Common myeloid progenitor, CD34-positive (primary cell): ENCODE measurements around the gene SPP1.

Experiments
- CTCF ChIA-PET: fragments of 350-600 bp; sonication (Branson Sonifier 250); formaldehyde crosslinking; loops from one replicate; lab custom pipeline; 2021; ENCODE audit warnings: antibody characterized with exemption; lab: Charles Lee
- POLR2A ChIA-PET: fragments of 350-600 bp; sonication (Branson Sonifier 250); formaldehyde crosslinking; loops from one replicate; lab custom pipeline; 2021; ENCODE audit warnings: antibody characterized with exemption; lab: Charles Lee
- DNase-seq, 3 donors: peaks; one replicate each; pipeline versions ENCODE4 v3.0.0 to v3.0.0-alpha.2; 2013
- H3K27ac ChIP-seq, 2 experiments: 1 replicate in 1 of 2; 2 replicates in 1 of 2; pipeline ENCODE4 v1.7.0; 2013; ENCODE audit warnings: inconsistent platforms in 2 of 2, low read length in 2 of 2, mild to moderate bottlenecking in 2 of 2, low read depth in 1 of 2, moderate library complexity in 1 of 2; ENCODE audit not compliant: severe bottlenecking in 2 of 2, insufficient read depth in 1 of 2, poor library complexity in 1 of 2
- H3K27me3 ChIP-seq, 5 experiments: replicated peaks in 2 of 5; 1 replicate in 3 of 5; 2 replicates in 2 of 5; pipeline versions ENCODE4 v1.6.1 to v1.7.0; 2013; ENCODE audit warnings: low read length in 4 of 5, mild to moderate bottlenecking in 2 of 5, moderate library complexity in 2 of 5, inconsistent platforms in 1 of 5; ENCODE audit not compliant: insufficient read depth in 5 of 5, control insufficient read depth in 4 of 5
- H3K36me3 ChIP-seq, 4 experiments: 1 replicate in 2 of 4; 2 replicates in 2 of 4; pipeline versions ENCODE4 v1.6.1 to v1.7.0; 2013; ENCODE audit warnings: low read length in 3 of 4, control low read depth in 1 of 4, mild to moderate bottlenecking in 1 of 4; ENCODE audit not compliant: control insufficient read depth in 4 of 4, insufficient read depth in 4 of 4
- H3K4me1 ChIP-seq, 4 experiments: 1 replicate in 3 of 4; 2 replicates in 1 of 4; pipeline versions ENCODE4 v1.6.1 to v1.7.1; 2013; ENCODE audit warnings: low read length in 3 of 4, mild to moderate bottlenecking in 3 of 4, control low read depth in 1 of 4, inconsistent platforms in 1 of 4, moderate library complexity in 1 of 4; ENCODE audit not compliant: control insufficient read depth in 4 of 4, insufficient read depth in 4 of 4; ENCODE audit errors: control extremely low read depth in 1 of 4
- H3K4me3 ChIP-seq, 7 experiments: 1 replicate in 4 of 7; 2 replicates in 3 of 7; pipeline versions ENCODE4 v1.5.1 to v1.7.0; 2013; ENCODE audit warnings: mild to moderate bottlenecking in 7 of 7, low read length in 6 of 7, moderate library complexity in 6 of 7, inconsistent platforms in 2 of 7, low read depth in 2 of 7, control low read depth in 1 of 7; ENCODE audit not compliant: insufficient read depth in 4 of 7, control insufficient read depth in 1 of 7; ENCODE audit errors: extremely low read depth in 1 of 7
- H3K9me3 ChIP-seq, 5 experiments: 1 replicate in 4 of 5; 2 replicates in 1 of 5; pipeline versions ENCODE4 v1.6.1 to v1.7.1; 2013; ENCODE audit warnings: low read length in 4 of 5, mild to moderate bottlenecking in 2 of 5, inconsistent platforms in 1 of 5, low read depth in 1 of 5, moderate library complexity in 1 of 5; ENCODE audit not compliant: control insufficient read depth in 4 of 5, insufficient read depth in 2 of 5; ENCODE audit errors: control extremely low read depth in 1 of 5
- WGBS: methylation state at CpG from one replicate; pipeline ENCODE4 v1.1.5; 2013; ENCODE audit not compliant: insufficient coverage; 5-methylcytosine and 5-hydroxymethylcytosine counted together

Gene SPP1

GRCh38 chr4:88008122-88008742, 32.7 kb downstream of the SPP1 start:
- POLR2A ChIA-PET = no interaction called here
- CTCF ChIA-PET = interaction anchor here (3.5 kb wide), 1 partner anchor 13 kb away, joined by 17 read pairs; no protein-coding TSS in a partner anchor
- Histone ChIP-seq H3K9me3 (no peaks in the 10 kb centered on the region), H3K27ac (peak overlapping the region; percentile 62 to 71), H3K4me1 (peaks cover 35 to 54% (median 45%) of the 10 kb centered on the region in 4 experiments), H3K4me3 (peak overlapping the region; percentile 78 to 93 (median 86)), H3K36me3 (no peaks in the 10 kb centered on the region), H3K27me3 (no peaks in the 10 kb centered on the region)
- DNase-seq = peak in 2 of 3 donors; percentile 34 to 47
- 0% methylated on average over 45 of the region's 51 CpGs for WGBS

GRCh38 chr4:88008743-88009171, 33.2 kb downstream of the SPP1 start:
- Histone ChIP-seq H3K4me1 (peaks cover 37 to 57% (median 49%) of the 10 kb centered on the region in 4 experiments), H3K36me3 (no peaks in the 10 kb centered on the region), H3K27ac (peak overlapping the region; percentile 62 to 71), H3K9me3 (no peaks in the 10 kb centered on the region), H3K4me3 (peak overlapping the region in 6 of 7 experiments; percentile 78 to 93 (median 88)), H3K27me3 (no peaks in the 10 kb centered on the region)
- WGBS = 0% methylated on average over 2 of the region's 5 CpGs
- ChIA-PET POLR2A (interaction anchor here (0.6 kb wide), 1 partner anchor 449 kb away, joined by 4 read pairs; no protein-coding TSS in a partner anchor), CTCF (interaction anchor here (3.5 kb wide), 1 partner anchor 13 kb away, joined by 17 read pairs; no protein-coding TSS in a partner anchor)
- DNase-seq = peak; percentile 33 to 80 (median 72)

GRCh38 chr4:88009871-88010270, 34.4 kb downstream of the SPP1 start:
- ChIA-PET POLR2A (interaction anchor here (0.6 kb wide), 1 partner anchor 161 kb away, joined by 6 read pairs; no protein-coding TSS in a partner anchor), CTCF (interaction anchor here (0.6 to 3.5 kb wide), 4 partner anchors 12 to 149 kb away, joined by 3 to 17 read pairs (median 3); no protein-coding TSS in a partner anchor)
- H3K9me3 ChIP-seq = no peaks in the 10 kb centered on the region
- H3K27me3 ChIP-seq = no peaks in the 10 kb centered on the region
- H3K4me3 ChIP-seq = peak overlapping the region in 5 of 7 experiments; percentile 7 to 90 (median 35)
- H3K36me3 ChIP-seq = no peaks in the 10 kb centered on the region
- no peak overlapping the region for H3K27ac ChIP-seq
- no peak for DNase-seq
- WGBS = 76% methylated on average over 3 of the region's 5 CpGs
- peaks cover 43 to 68% (median 60%) of the 10 kb centered on the region in 4 experiments for H3K4me1 ChIP-seq

GRCh38 chr4:88010966-88011365, 35.5 kb downstream of the SPP1 start:
- H3K27me3 ChIP-seq = no peaks in the 10 kb centered on the region
- ChIA-PET POLR2A (no interaction called here), CTCF (interaction anchor here (0.9 to 3.5 kb wide), 3 partner anchors 11 to 27 kb away, joined by 3 to 17 read pairs (median 3); no protein-coding TSS in a partner anchor)
- peaks cover 45 to 74% (median 65%) of the 10 kb centered on the region in 4 experiments for H3K4me1 ChIP-seq
- H3K36me3 ChIP-seq = no peaks in the 10 kb centered on the region
- H3K27ac ChIP-seq = peak overlapping the region; percentile 9 to 50
- no peaks in the 10 kb centered on the region for H3K9me3 ChIP-seq
- DNase-seq = peak in 1 of 3 donors; percentile 28
- no CpG with 5 or more reads among the region's 2 CpGs for WGBS
- peak overlapping the region in 5 of 7 experiments; percentile 17 to 90 (median 45) for H3K4me3 ChIP-seq

DNA sequence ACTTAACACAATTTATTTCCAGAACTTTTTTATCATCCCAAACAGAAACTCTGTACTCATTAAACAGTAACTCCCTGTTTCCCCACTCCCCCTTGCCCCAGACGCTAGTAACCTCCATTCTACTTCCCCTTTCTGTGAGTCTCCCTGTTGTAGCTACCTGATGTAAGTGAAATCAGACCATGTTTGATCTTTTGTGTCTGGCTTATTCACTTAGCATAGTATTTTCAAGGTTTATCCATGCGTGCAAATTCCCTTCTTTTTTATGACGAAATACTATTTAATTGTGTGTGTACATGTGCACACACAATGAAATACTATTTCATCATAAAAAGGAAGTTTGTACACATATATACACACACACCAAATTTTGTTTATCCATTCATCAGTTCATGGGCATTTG, 37.1 kb downstream of the SPP1 start:
- peaks cover 45 to 75% (median 63%) of the 10 kb centered on the region in 4 experiments for H3K4me1 ChIP-seq
- no peaks in the 10 kb centered on the region for H3K27me3 ChIP-seq
- H3K36me3 ChIP-seq = peaks cover 0 to 3% (median 1%) of the 10 kb centered on the region in 4 experiments
- DNase-seq = peak; percentile 74 to 94 (median 87)
- 0% methylated on average over 1 of the region's 3 CpGs for WGBS
- POLR2A ChIA-PET = interaction anchor here (0.8 to 1.6 kb wide), 2 partner anchors 9 to 27 kb away, joined by 3 read pairs; no protein-coding TSS in a partner anchor
- H3K27ac ChIP-seq = peak overlapping the region; percentile 55 to 73
- CTCF ChIA-PET = interaction anchor here (1.0 to 1.2 kb wide), 2 partner anchors 11 to 34 kb away, joined by 3 read pairs; no protein-coding TSS in a partner anchor
- peak overlapping the region in 6 of 7 experiments; percentile 33 to 66 (median 43) for H3K4me3 ChIP-seq
- no peaks in the 10 kb centered on the region for H3K9me3 ChIP-seq

DNA sequence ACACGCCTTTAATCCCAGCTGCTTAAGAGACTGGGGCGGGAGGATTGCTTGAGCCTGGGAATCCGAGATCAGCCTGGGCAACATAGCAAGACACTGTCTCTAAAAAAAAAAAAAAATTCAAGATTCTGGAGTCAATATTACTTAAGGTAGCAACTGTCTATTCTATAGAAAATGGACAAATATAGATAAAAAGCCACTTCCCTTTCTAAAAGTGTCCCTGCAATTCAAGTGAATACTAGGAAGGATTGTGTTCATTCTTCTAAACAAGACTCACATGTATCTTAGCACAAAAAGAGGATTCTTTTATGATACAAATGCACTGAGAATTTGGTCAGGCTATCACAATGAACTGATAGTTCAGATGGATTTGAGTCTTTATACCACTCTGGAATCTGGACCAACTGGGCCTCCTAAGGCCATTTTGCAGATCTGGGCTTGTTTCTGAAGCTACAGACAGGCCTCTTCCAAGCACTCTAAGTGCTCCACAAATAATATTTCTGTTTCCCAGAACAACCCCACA, 38.9 kb downstream of the SPP1 start:
- WGBS = 62% methylated on average over 3 of the region's 3 CpGs
- H3K27ac ChIP-seq = peak overlapping the region in 1 of 2 experiments; percentile 73
- ChIA-PET POLR2A (no interaction called here), CTCF (interaction anchor here (1.0 to 1.5 kb wide), 4 partner anchors 8 to 198 kb away, joined by 3 to 7 read pairs (median 4); no protein-coding TSS in a partner anchor)
- peaks cover 36 to 74% (median 61%) of the 10 kb centered on the region in 4 experiments for H3K4me1 ChIP-seq
- no peaks in the 10 kb centered on the region for H3K27me3 ChIP-seq
- peak overlapping the region in 1 of 7 experiments; percentile 42 for H3K4me3 ChIP-seq
- DNase-seq = no peak
- H3K9me3 ChIP-seq = no peaks in the 10 kb centered on the region
- H3K36me3 ChIP-seq = peaks cover 0 to 8% (median 1%) of the 10 kb centered on the region in 4 experiments
